Testis (tissue), 2 donors: ENCODE measurements around the gene PCDH12.

Experiments
- POLR2A ChIP-seq: fragments of 450-650 bp; IDR thresholded peaks from one replicate; pipeline ENCODE4 v1.6.1; 2017; ENCODE audit warnings: antibody characterized with exemption, mild to moderate bottlenecking, moderate library complexity
- TF ChIP-seq, protein P1 (sequence below), 3 experiments: fragments of 450-650 bp in 2 of 3; fragments of 200-600 bp in 1 of 3; sonication (generic) in 1 of 3; IDR thresholded peaks; one replicate each; pipeline ENCODE4 v1.5.1; 2016 to 2019; ENCODE audit warnings: antibody characterized with exemption in 3 of 3, mild to moderate bottlenecking in 2 of 3, moderate library complexity in 1 of 3

DNA sequence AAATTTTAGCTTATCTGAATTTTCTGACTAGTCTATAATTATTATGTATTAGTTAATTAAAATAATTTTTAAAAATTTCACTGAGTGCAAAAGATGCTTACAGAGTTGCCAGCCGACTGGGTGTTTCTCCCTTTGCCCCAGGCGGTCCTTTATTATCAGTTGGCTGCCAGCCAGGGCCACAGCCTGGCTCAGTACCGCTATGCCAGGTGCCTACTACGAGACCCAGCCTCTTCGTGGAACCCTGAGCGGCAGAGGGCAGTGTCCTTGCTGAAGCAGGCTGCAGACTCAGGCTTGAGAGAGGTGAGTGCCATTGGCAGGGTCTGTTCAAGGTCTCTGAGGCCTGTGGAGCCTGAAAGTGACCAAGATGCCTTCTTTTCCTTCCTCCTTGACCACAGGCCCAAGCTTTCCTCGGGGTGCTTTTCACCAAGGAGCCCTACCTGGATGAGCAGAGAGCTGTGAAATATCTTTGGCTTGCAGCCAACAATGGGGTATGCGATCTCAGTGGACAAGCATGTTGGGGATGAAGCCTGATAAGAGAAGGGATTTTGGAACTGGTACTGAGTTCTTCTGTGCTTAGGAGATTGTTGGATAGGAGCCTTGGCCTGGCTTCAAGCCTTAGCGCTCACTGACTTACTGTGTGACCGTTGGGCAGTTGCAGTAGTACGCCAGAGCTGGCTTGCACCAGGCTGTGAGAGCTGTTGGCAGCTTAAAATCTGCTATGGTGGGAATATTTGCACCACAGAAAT, 23.7 kb downstream of the PCDH12 start:
- TF ChIP-seq, protein P1, sequence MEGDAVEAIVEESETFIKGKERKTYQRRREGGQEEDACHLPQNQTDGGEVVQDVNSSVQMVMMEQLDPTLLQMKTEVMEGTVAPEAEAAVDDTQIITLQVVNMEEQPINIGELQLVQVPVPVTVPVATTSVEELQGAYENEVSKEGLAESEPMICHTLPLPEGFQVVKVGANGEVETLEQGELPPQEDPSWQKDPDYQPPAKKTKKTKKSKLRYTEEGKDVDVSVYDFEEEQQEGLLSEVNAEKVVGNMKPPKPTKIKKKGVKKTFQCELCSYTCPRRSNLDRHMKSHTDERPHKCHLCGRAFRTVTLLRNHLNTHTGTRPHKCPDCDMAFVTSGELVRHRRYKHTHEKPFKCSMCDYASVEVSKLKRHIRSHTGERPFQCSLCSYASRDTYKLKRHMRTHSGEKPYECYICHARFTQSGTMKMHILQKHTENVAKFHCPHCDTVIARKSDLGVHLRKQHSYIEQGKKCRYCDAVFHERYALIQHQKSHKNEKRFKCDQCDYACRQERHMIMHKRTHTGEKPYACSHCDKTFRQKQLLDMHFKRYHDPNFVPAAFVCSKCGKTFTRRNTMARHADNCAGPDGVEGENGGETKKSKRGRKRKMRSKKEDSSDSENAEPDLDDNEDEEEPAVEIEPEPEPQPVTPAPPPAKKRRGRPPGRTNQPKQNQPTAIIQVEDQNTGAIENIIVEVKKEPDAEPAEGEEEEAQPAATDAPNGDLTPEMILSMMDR (IDR thresholded peaks at IDR 0.05) = no peak
- TF ChIP-seq POLR2A = no peak
